Fibroblast of mammary gland (primary cell): ENCODE results near the gene DBN1.
"Not testable (repeated sequence)": the region's sequence is repeated elsewhere in the genome, so short reads cannot be mapped to it uniquely, and the experiment has no call there.

ENCODE experiments used
- DNase-seq: peaks from one replicate; pipeline ENCODE4 v3.0.0-alpha.2; 2010; ENCODE audit warnings: low read depth
- H3K4me3 ChIP-seq: 2 replicates; pipeline ENCODE4 v1.5.1; 2011; ENCODE audit warnings: low read depth, mild to moderate bottlenecking, low read length, moderate library complexity; ENCODE audit not compliant: control insufficient read depth
- CTCF ChIP-seq: conservative IDR thresholded peaks from 2 replicates; pipeline ENCODE4 v1.5.1; 2011; ENCODE audit warnings: low read depth, low read length, inconsistent platforms; ENCODE audit not compliant: control insufficient read depth, insufficient read depth

Gene DBN1

GRCh38 chr5:177426566-177427210 lies 46.7 kb downstream of the DBN1 start, which contains the start of gene GRK6:
GRK6 (plus strand) TSS chr5:177426676; CDS start chr5:177426846, 170 bp downstream.
- DNase-seq, result peak; percentile 25
- no peak for TF ChIP-seq CTCF

GRCh38 chr5:177425801-177426565 lies 47.5 kb downstream of the DBN1 start:
- TF ChIP-seq CTCF, result no peak

More at GRCh38 chr5:177426566-177427210, 46.7 kb downstream of the DBN1 start, which contains the start of gene GRK6:
- H3K4me3 ChIP-seq, result peak within 1 kb of the TSS; percentile 64

GRCh38 chr5:177425196-177425800 lies 48.1 kb downstream of the DBN1 start:
- H3K4me3 ChIP-seq, result peak overlapping the region; percentile 64
- no peak for TF ChIP-seq CTCF
- no peak for DNase-seq

More at GRCh38 chr5:177425801-177426565, 47.5 kb downstream of the DBN1 start:
- peak; percentile 100 for DNase-seq
- H3K4me3 ChIP-seq, result peak overlapping the region; percentile 64

- DNase-seq, result no peak
- no peak overlapping the region for H3K4me3 ChIP-seq
- no peak for TF ChIP-seq CTCF
Measured at GRCh38 chr5:177423671-177424070, 49.8 kb downstream of the DBN1 start.

- H3K4me3 ChIP-seq, result no peak overlapping the region
- no peak for DNase-seq
- no peak for TF ChIP-seq CTCF
Measured at GRCh38 chr5:177421062-177421798, 52.2 kb downstream of the DBN1 start.

GRCh38 chr5:177420472-177420871 lies 53.0 kb downstream of the DBN1 start:
- not testable (repeated sequence) for DNase-seq, H3K4me3 ChIP-seq
